Measurements from ENCODE around the gene GALR2.
A peak's percentile ranks its signal among the peaks of the same experiment; 100 is the strongest.

The GALR2 gene

GRCh38 chr17:76121932-76122430 is 47.4 kb downstream of the GALR2 start:
- no peak for DNase-seq (ENCODE audit: low read depth)
- TF ChIP-seq CTCF (conservative IDR thresholded peaks at IDR 0.05; ENCODE audit: low read depth, low read length), result no peak
- H3K4me3 ChIP-seq (ENCODE audit: low read length), result peak overlapping the region; percentile 19

GRCh38 chr17:76122431-76123190 is 48.0 kb downstream of the GALR2 start:
- no peak overlapping the region for H3K4me3 ChIP-seq (ENCODE audit: low read length)
- TF ChIP-seq CTCF (conservative IDR thresholded peaks at IDR 0.05; ENCODE audit: low read depth, low read length), result no peak
- no peak for DNase-seq (ENCODE audit: low read depth)

GRCh38 chr17:76123191-76123499 is 48.6 kb downstream of the GALR2 start:
- no peak for TF ChIP-seq CTCF (conservative IDR thresholded peaks at IDR 0.05; ENCODE audit: low read depth, low read length)
- DNase-seq (ENCODE audit: low read depth), result no peak
- no peak overlapping the region for H3K4me3 ChIP-seq (ENCODE audit: low read length)

GRCh38 chr17:76123749-76124581 is 49.4 kb downstream of the GALR2 start:
- no peak for TF ChIP-seq CTCF (conservative IDR thresholded peaks at IDR 0.05; ENCODE audit: low read depth, low read length)
- no peak overlapping the region for H3K4me3 ChIP-seq (ENCODE audit: low read length)
- no peak for DNase-seq (ENCODE audit: low read depth)

- peak; percentile 40 for TF ChIP-seq CTCF (conservative IDR thresholded peaks at IDR 0.05; ENCODE audit: low read depth, low read length)
- DNase-seq (ENCODE audit: low read depth), result no peak
- H3K4me3 ChIP-seq (ENCODE audit: low read length), result no peak overlapping the region
Observed at GRCh38 chr17:76124582-76125390, 50.2 kb downstream of the GALR2 start.

- no peak for TF ChIP-seq CTCF (conservative IDR thresholded peaks at IDR 0.05; ENCODE audit: low read depth, low read length)
Observed at GRCh38 chr17:76125391-76125675, 50.8 kb downstream of the GALR2 start.

More at GRCh38 chr17:76125391-76125675, 50.8 kb downstream of the GALR2 start:
- DNase-seq (ENCODE audit: low read depth), result no peak
- no peak overlapping the region for H3K4me3 ChIP-seq (ENCODE audit: low read length)
